Memory B cell (primary cell): ENCODE data around the gene EFEMP1.

Experiments
- ATAC-seq: fragments of 150-1000 bp; cut with Tn5 transposase; 2 replicates; pipeline ENCODE4 v1.10.0; 2021; ENCODE audit warnings: low read depth, mild to moderate bottlenecking, moderate library complexity
- DNase-seq, 2 donors: peaks; one replicate each; pipeline ENCODE4 v3.0.0; 2022; ENCODE audit warnings: low spot score in 2 of 2
- H3K27ac Mint-ChIP-seq: one replicate; pipeline ENCODE4 v1.8.0; 2022; ENCODE audit warnings: mild to moderate bottlenecking, moderate library complexity, mixed read lengths
- H3K27me3 Mint-ChIP-seq: one replicate; pipeline ENCODE4 v1.8.0; 2022; ENCODE audit warnings: mixed read lengths
- H3K36me3 Mint-ChIP-seq: one replicate; pipeline ENCODE4 v1.8.0; 2022; ENCODE audit warnings: mild to moderate bottlenecking, mixed read lengths
- H3K4me1 Mint-ChIP-seq: one replicate; pipeline ENCODE4 v1.8.0; 2022; ENCODE audit warnings: mixed read lengths
- H3K4me3 Mint-ChIP-seq: one replicate; pipeline ENCODE4 v1.8.0; 2022; ENCODE audit warnings: mild to moderate bottlenecking, moderate library complexity, mixed read lengths
- H3K9me3 Mint-ChIP-seq: one replicate; pipeline ENCODE4 v1.8.0; 2022; ENCODE audit warnings: mixed read lengths

The EFEMP1 gene

GRCh38 chr2:55918856-55919255 is 4.7 kb downstream of the EFEMP1 start:
- DNase-seq (no peak), ATAC-seq (no peak)
- H3K36me3 Mint-ChIP-seq, result no peaks in the 10 kb centered on the region
- H3K4me3 Mint-ChIP-seq, result no peak overlapping the region
- H3K27me3 Mint-ChIP-seq, result peaks cover 11% of the 10 kb centered on the region
- no peak overlapping the region for H3K27ac Mint-ChIP-seq
- H3K9me3 Mint-ChIP-seq, result no peaks in the 10 kb centered on the region
- peaks cover 2% of the 10 kb centered on the region for H3K4me1 Mint-ChIP-seq

DNA sequence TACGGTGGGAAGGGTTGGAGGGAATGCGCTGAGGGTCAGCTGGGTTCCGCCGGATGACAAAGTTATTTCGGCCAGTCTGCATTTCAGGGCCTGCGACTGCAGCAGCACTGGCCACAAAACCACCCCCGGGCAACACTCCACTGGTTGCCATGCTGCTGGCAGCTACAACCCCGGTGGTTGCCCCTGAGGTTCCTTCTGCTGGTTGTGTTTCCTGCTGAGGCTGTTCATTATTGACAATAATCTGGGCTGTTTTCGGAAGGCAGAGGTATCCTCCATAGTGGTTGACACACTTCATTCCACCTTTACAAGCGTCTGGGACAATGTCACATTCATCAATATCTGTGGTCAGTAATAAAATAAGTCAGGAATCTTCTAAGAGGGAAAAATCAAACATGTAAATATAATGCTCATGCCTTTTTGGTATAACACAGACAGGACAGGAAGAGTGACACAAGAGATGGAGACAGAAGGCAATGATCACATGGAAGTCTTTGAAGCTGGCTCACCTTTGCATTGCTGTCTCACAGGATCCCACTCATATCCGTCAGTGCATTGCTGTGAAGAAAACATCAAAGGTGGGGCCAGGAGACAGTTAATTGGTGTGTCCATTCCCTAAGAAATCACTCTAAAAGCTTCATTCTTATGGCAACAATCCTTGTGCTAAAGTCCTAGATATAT is 5.7 kb downstream of the EFEMP1 start:
- Mint-ChIP-seq H3K27ac (no peak overlapping the region), H3K4me1 (peaks cover 2% of the 10 kb centered on the region), H3K4me3 (no peak overlapping the region), H3K9me3 (no peaks in the 10 kb centered on the region), H3K36me3 (no peaks in the 10 kb centered on the region), H3K27me3 (peaks cover 5% of the 10 kb centered on the region)
- ATAC-seq (no peak), DNase-seq (no peak)

GRCh38 chr2:55917117-55917516 is 6.5 kb downstream of the EFEMP1 start:
- no peaks in the 10 kb centered on the region for H3K4me1 Mint-ChIP-seq
- ATAC-seq (no peak), DNase-seq (no peak)
- H3K36me3 Mint-ChIP-seq, result no peaks in the 10 kb centered on the region
- no peak overlapping the region for H3K4me3 Mint-ChIP-seq
- no peak overlapping the region for H3K27ac Mint-ChIP-seq
- no peaks in the 10 kb centered on the region for H3K9me3 Mint-ChIP-seq
- peaks cover 4% of the 10 kb centered on the region for H3K27me3 Mint-ChIP-seq

GRCh38 chr2:55916473-55917049 is 7.0 kb downstream of the EFEMP1 start:
- Mint-ChIP-seq H3K4me3 (no peak overlapping the region), H3K27me3 (peaks cover 2% of the 10 kb centered on the region), H3K27ac (no peak overlapping the region), H3K4me1 (no peaks in the 10 kb centered on the region), H3K36me3 (no peaks in the 10 kb centered on the region), H3K9me3 (no peaks in the 10 kb centered on the region)
- no peak for ATAC-seq
- DNase-seq, result no peak

GRCh38 chr2:55914786-55915185 is 8.8 kb downstream of the EFEMP1 start:
- Mint-ChIP-seq H3K4me3 (no peak overlapping the region), H3K9me3 (no peaks in the 10 kb centered on the region)
- no peak for DNase-seq

DNA sequence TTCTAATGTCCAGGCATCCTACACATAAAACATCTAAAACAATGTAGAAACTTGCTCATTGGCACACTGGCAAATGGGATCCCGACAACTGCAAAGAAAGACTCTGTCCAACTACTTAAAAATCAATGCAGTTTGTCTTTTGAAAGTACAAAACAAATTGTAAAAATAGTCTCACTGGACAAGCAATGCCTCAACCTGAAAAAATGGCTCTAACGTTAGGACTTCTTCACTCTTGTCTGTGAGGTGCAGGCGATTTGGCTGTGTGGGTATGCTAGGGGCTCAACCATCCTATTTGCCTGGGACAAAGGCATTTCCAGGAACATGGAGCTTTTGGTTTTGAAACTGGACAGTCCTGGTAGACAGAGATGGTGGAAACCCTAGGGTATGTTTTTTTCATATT is 10.7 kb downstream of the EFEMP1 start:
- no peak for DNase-seq
- Mint-ChIP-seq H3K4me1 (no peaks in the 10 kb centered on the region), H3K36me3 (no peaks in the 10 kb centered on the region), H3K27ac (no peak overlapping the region), H3K27me3 (peaks cover 4% of the 10 kb centered on the region), H3K9me3 (no peaks in the 10 kb centered on the region), H3K4me3 (no peak overlapping the region)
- no peak for ATAC-seq

More at GRCh38 chr2:55914786-55915185, 8.8 kb downstream of the EFEMP1 start:
- H3K36me3 Mint-ChIP-seq, result no peaks in the 10 kb centered on the region
- no peaks in the 10 kb centered on the region for H3K4me1 Mint-ChIP-seq
- H3K27me3 Mint-ChIP-seq, result peaks cover 2% of the 10 kb centered on the region
- ATAC-seq, result no peak
- no peak overlapping the region for H3K27ac Mint-ChIP-seq

- H3K9me3 Mint-ChIP-seq, result no peaks in the 10 kb centered on the region
- no peak overlapping the region for H3K4me3 Mint-ChIP-seq
- no peaks in the 10 kb centered on the region for H3K4me1 Mint-ChIP-seq
- peaks cover 6% of the 10 kb centered on the region for H3K27me3 Mint-ChIP-seq
- no peaks in the 10 kb centered on the region for H3K36me3 Mint-ChIP-seq
- no peak for DNase-seq
- no peak for ATAC-seq
- no peak overlapping the region for H3K27ac Mint-ChIP-seq
Observed at GRCh38 chr2:55910077-55910476, 13.5 kb downstream of the EFEMP1 start.

- Mint-ChIP-seq H3K27me3 (peaks cover 6% of the 10 kb centered on the region), H3K4me3 (no peak overlapping the region), H3K36me3 (no peaks in the 10 kb centered on the region), H3K4me1 (no peaks in the 10 kb centered on the region), H3K27ac (no peak overlapping the region), H3K9me3 (peaks cover 5% of the 10 kb centered on the region)
- no peak for ATAC-seq
- no peak for DNase-seq
Observed at GRCh38 chr2:55907686-55908085, 15.9 kb downstream of the EFEMP1 start.

DNA sequence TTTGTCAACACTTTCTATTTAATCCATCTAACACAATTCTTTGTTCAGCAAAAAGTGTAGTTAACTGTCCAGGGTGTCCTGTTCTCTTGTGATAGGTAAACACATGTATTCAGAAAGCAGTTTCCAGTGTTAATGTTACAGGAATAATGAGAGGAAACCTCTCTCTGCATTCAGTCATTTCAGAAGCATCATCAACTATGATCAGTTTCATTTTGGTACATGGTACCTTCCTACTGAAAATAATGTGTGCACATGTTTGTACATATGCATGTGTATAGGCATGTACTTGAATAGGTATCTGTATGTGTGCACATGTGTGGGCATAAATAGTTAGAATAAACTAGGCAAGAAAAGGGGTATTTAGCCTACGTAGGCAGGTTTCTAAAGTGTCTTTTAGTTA is 16.6 kb downstream of the EFEMP1 start:
- Mint-ChIP-seq H3K4me1 (no peaks in the 10 kb centered on the region), H3K27me3 (peaks cover 6% of the 10 kb centered on the region), H3K9me3 (peaks cover 5% of the 10 kb centered on the region), H3K36me3 (no peaks in the 10 kb centered on the region), H3K27ac (no peak overlapping the region), H3K4me3 (no peak overlapping the region)
- ATAC-seq (no peak), DNase-seq (no peak)

GRCh38 chr2:55903727-55904126 is 19.9 kb downstream of the EFEMP1 start:
- no peak for DNase-seq
- Mint-ChIP-seq H3K27ac (no peak overlapping the region), H3K4me3 (no peak overlapping the region), H3K9me3 (peaks cover 5% of the 10 kb centered on the region), H3K36me3 (no peaks in the 10 kb centered on the region), H3K27me3 (peaks cover 6% of the 10 kb centered on the region), H3K4me1 (no peaks in the 10 kb centered on the region)
- ATAC-seq, result no peak

- no peaks in the 10 kb centered on the region for H3K4me1 Mint-ChIP-seq
- ATAC-seq, result no peak
- H3K4me3 Mint-ChIP-seq, result no peak overlapping the region
- no peaks in the 10 kb centered on the region for H3K36me3 Mint-ChIP-seq
- peaks cover 6% of the 10 kb centered on the region for H3K27me3 Mint-ChIP-seq
- peaks cover 5% of the 10 kb centered on the region for H3K9me3 Mint-ChIP-seq
- no peak for DNase-seq
- no peak overlapping the region for H3K27ac Mint-ChIP-seq
Observed at GRCh38 chr2:55902971-55903370, 20.6 kb downstream of the EFEMP1 start.

DNA sequence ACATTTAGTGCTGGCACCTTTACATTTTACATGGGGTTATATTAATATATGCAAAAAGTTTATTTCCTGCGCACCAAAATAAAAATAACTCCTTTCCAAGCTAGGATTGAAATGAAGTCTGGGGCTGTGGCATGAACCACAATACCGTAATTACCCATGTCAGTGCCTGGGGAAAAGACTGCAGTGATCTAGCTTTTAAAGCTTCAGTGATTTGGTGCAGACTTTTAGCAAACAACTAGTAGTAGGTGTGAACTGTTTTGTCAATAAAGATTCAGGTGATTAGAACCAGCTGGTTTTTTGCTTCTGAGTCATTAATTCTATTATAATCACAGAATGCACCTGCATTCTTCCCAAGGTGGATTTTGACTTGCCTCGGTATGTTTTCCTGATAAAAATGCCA is 21.2 kb downstream of the EFEMP1 start:
- H3K4me1 Mint-ChIP-seq, result no peaks in the 10 kb centered on the region
- H3K4me3 Mint-ChIP-seq, result no peak overlapping the region
- DNase-seq (no peak), ATAC-seq (no peak)
- H3K9me3 Mint-ChIP-seq, result peaks cover 5% of the 10 kb centered on the region
- peaks cover 6% of the 10 kb centered on the region for H3K27me3 Mint-ChIP-seq
- H3K27ac Mint-ChIP-seq, result no peak overlapping the region
- no peaks in the 10 kb centered on the region for H3K36me3 Mint-ChIP-seq

DNA sequence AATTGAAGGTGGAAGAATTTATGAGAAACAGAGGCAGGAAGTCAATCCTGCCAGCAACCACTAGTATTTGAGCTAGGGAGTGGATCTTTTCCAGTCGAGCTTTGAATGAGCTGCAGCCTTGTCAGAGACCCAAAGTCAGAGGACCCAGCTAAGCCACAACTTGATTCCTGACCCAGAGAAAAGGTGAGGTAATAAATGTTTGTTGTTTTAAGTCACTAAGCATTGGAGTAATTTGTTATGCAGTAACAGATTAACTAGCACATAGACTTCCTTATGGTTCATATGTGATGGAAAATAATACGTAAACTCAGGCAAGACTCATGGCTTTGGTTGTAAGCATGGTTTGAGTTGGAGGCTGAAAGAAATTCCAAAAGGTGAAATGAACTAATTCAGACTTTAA is 21.6 kb downstream of the EFEMP1 start:
- ATAC-seq, result no peak
- H3K36me3 Mint-ChIP-seq, result no peaks in the 10 kb centered on the region

GRCh38 chr2:55901322-55901721 is 22.3 kb downstream of the EFEMP1 start:
- DNase-seq, result no peak
- Mint-ChIP-seq H3K4me3 (no peak overlapping the region), H3K36me3 (no peaks in the 10 kb centered on the region), H3K9me3 (peaks cover 5% of the 10 kb centered on the region), H3K4me1 (no peaks in the 10 kb centered on the region), H3K27ac (no peak overlapping the region), H3K27me3 (peaks cover 3% of the 10 kb centered on the region)
- ATAC-seq, result no peak

More for the DNA sequence above, 21.6 kb downstream of the EFEMP1 start:
- H3K9me3 Mint-ChIP-seq, result peaks cover 5% of the 10 kb centered on the region
- no peak overlapping the region for H3K4me3 Mint-ChIP-seq
- H3K27ac Mint-ChIP-seq, result no peak overlapping the region
- peaks cover 3% of the 10 kb centered on the region for H3K27me3 Mint-ChIP-seq
- H3K4me1 Mint-ChIP-seq, result no peaks in the 10 kb centered on the region
- no peak for DNase-seq

- ATAC-seq (no peak), DNase-seq (no peak)
- Mint-ChIP-seq H3K27ac (no peak overlapping the region), H3K27me3 (peaks cover 2% of the 10 kb centered on the region), H3K4me3 (no peak overlapping the region), H3K9me3 (peaks cover 5% of the 10 kb centered on the region), H3K4me1 (no peaks in the 10 kb centered on the region), H3K36me3 (no peaks in the 10 kb centered on the region)
Observed at GRCh38 chr2:55899881-55900280, 23.7 kb downstream of the EFEMP1 start.
